Breast epithelium (tissue), 4 donors: ENCODE measurements around the gene VAPB. TPM values are rescaled to one million over a fixed set of nuclear protein-coding genes. Genes with fewer than 3 reads are reported as not detected.

Experiments used
- DNase-seq, 2 donors: peaks; one replicate each; pipeline ENCODE4 v3.0.0-alpha.2; 2019; ENCODE audit warnings: low spot score in 2 of 2
- H3K27ac ChIP-seq, 2 donors: fragments of 200-600 bp; sonication (generic) in 1 of 2; one replicate each; pipeline ENCODE4 v1.5.1; 2016 to 2019; ENCODE audit warnings: mild to moderate bottlenecking in 1 of 2
- H3K27me3 ChIP-seq, 2 donors: fragments of 200-600 bp; sonication (generic) in 1 of 2; one replicate each; pipeline versions ENCODE4 v1.5.1 to v1.6.0; 2017 to 2019; ENCODE audit warnings: control low read depth in 1 of 2, mild to moderate bottlenecking in 1 of 2
- H3K36me3 ChIP-seq: fragments of 200-600 bp; one replicate; pipeline ENCODE4 v1.5.1; 2019
- H3K4me1 ChIP-seq, 2 donors: fragments of 200-600 bp; sonication (generic); one replicate each; pipeline ENCODE4 v1.5.1; 2016 to 2019; ENCODE audit warnings: control low read depth in 1 of 2
- H3K4me3 ChIP-seq, 3 donors: fragments of 200-600 bp; sonication (generic); 1 replicate in 2 of 3; 2 replicates in 1 of 3; pipeline ENCODE4 v1.5.1; 2016 to 2019; ENCODE audit warnings: mild to moderate bottlenecking in 3 of 3, moderate library complexity in 2 of 3
- H3K9me3 ChIP-seq, 2 donors: fragments of 200-600 bp; sonication (generic) in 1 of 2; one replicate each; pipeline ENCODE4 v1.5.1; 2016 to 2019; ENCODE audit warnings: control low read depth in 1 of 2
- POLR2A ChIP-seq: fragments of 450-650 bp; IDR thresholded peaks from one replicate; pipeline ENCODE4 v1.6.1; 2016; ENCODE audit warnings: antibody characterized with exemption, mild to moderate bottlenecking, moderate library complexity
- POLR2AphosphoS5 ChIP-seq, 3 donors: sonication (generic); formaldehyde crosslinking; IDR thresholded peaks; one replicate each; pipeline ENCODE4 v1.6.1; 2017; ENCODE audit warnings: antibody characterized with exemption in 3 of 3
- intact Hi-C: fragments of 100-400 bp; cut with DNase I; formaldehyde crosslinking; loops from one replicate; pipeline ENCODE4 v1.15.1; 2023; ENCODE audit warnings: low total_unique reads
- total RNA-seq, 3 donors: library from RNA; depleted of rRNA; stranded (reverse); fragments of >200 nt; gene quantifications; one replicate each; pipeline ENCODE4 v1.1.0, GENCODE V29; 2016
- TF ChIP-seq, protein P1 (sequence below), 3 donors: fragments of 450-650 bp; IDR thresholded peaks; one replicate each; pipeline ENCODE4 v1.5.1; 2016 to 2017; ENCODE audit warnings: antibody characterized with exemption in 3 of 3, mild to moderate bottlenecking in 3 of 3, moderate library complexity in 3 of 3

Gene VAPB
- total RNA-seq, 3 donors from 2014 or later, result 18.6 to 18.9 (median 18.7) TPM

DNA sequence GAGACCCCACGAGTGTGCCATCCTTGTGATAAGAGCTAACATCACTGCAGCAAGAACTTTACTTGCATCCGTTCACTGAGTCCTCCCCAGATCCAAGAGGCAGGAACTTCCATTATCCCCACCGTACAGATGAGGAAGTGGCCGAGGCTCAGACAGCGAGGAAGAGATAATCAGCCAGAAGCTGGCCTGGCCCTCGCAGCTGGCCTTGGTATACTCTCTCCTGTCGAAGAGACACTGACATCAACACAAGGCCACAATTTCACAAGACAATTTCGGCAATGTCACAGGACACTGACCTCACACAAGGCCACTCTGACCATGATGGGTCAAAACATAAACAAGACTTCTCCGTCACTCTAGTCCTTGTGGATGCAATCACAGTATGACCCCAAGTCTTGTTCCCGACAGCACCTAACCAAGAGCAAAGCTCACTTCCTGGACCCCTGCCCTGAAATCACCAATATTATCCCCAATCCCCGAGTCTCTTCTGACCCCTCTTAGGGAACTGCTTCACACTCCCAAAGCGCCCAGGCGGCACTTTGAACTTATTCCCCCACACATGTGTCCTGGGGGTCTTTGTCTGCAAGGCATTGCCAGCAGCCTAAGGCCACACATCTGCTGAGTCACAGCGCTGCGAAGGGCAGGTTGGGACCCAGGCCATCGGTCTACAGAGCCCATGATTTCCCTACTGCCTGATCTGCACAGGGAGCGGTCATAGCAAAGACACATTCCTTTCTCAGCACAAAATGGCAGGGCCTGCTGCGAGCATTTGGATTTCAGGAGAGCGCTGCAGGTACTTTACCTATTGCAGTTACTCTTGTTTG lies 14.8 kb upstream of the VAPB start:
- H3K4me3 ChIP-seq, result no peak overlapping the region
- H3K36me3 ChIP-seq, result no peaks in the 10 kb centered on the region
- no peak for DNase-seq
- H3K27me3 ChIP-seq, result no peaks in the 10 kb centered on the region
- no peak overlapping the region for H3K27ac ChIP-seq
- TF ChIP-seq, protein P1, sequence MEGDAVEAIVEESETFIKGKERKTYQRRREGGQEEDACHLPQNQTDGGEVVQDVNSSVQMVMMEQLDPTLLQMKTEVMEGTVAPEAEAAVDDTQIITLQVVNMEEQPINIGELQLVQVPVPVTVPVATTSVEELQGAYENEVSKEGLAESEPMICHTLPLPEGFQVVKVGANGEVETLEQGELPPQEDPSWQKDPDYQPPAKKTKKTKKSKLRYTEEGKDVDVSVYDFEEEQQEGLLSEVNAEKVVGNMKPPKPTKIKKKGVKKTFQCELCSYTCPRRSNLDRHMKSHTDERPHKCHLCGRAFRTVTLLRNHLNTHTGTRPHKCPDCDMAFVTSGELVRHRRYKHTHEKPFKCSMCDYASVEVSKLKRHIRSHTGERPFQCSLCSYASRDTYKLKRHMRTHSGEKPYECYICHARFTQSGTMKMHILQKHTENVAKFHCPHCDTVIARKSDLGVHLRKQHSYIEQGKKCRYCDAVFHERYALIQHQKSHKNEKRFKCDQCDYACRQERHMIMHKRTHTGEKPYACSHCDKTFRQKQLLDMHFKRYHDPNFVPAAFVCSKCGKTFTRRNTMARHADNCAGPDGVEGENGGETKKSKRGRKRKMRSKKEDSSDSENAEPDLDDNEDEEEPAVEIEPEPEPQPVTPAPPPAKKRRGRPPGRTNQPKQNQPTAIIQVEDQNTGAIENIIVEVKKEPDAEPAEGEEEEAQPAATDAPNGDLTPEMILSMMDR (IDR thresholded peaks at IDR 0.05), result no peak
- no peak for TF ChIP-seq POLR2A
- no peak for TF ChIP-seq POLR2AphosphoS5 (IDR thresholded peaks at IDR 0.05)
- H3K4me1 ChIP-seq, result no peaks in the 10 kb centered on the region
- no peaks in the 10 kb centered on the region for H3K9me3 ChIP-seq
- intact Hi-C loops, result loop anchor here (10.0 kb wide), 1 partner anchor 319 kb away; no protein-coding TSS in a partner anchor

DNA sequence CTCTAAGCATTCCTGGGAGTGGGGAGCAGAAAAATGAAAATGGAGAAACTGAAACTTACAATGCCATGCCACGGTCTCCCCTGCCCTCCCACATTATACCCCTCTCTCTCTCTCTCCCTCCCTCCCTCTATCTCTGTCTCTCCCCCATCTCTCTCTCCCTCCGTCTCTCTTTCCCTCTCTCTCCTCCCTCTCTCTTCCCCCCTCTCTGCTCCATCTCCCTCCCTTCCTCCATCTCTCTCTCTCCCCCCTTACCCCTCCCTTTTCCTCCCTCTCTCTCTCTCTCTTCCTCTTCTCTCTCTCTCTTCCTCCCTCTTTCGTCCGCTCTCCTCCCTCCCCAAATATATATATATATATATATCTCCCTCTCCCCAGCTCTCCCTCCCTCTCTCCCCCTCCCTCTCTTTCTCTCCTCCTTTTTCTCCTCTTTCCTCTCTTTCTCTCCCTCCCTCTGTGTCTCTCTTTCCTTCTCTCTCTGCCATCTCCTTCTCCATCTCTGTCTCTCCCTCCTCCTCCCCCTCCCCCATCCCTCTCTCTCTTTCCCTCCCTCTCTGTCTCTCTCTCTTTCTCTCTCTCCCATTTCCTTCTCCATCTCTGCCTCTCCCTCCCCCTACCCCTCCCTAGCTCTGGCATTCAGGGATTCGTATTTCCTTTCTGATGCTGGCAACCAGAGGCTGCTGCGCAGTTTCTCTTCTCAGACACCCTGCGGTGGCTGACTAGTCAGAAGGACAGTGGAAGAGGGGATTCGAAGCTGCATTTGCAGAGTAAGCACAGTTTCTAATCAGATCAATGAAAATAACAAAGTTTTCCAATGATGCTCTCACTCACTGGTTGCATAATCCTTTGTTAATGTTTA lies 13.9 kb upstream of the VAPB start:
- Histone ChIP-seq H3K4me3 (no peak overlapping the region), H3K27ac (no peak overlapping the region), H3K9me3 (no peaks in the 10 kb centered on the region), H3K4me1 (no peaks in the 10 kb centered on the region), H3K36me3 (no peaks in the 10 kb centered on the region), H3K27me3 (no peaks in the 10 kb centered on the region)
- no peak for DNase-seq
- TF ChIP-seq POLR2A (no peak), POLR2AphosphoS5 (IDR thresholded peaks at IDR 0.05) (no peak)
- TF ChIP-seq, protein P1 (IDR thresholded peaks at IDR 0.05), result no peak
- intact Hi-C loops, result loop anchor here (10.0 kb wide), 1 partner anchor 320 kb away; no protein-coding TSS in a partner anchor

DNA sequence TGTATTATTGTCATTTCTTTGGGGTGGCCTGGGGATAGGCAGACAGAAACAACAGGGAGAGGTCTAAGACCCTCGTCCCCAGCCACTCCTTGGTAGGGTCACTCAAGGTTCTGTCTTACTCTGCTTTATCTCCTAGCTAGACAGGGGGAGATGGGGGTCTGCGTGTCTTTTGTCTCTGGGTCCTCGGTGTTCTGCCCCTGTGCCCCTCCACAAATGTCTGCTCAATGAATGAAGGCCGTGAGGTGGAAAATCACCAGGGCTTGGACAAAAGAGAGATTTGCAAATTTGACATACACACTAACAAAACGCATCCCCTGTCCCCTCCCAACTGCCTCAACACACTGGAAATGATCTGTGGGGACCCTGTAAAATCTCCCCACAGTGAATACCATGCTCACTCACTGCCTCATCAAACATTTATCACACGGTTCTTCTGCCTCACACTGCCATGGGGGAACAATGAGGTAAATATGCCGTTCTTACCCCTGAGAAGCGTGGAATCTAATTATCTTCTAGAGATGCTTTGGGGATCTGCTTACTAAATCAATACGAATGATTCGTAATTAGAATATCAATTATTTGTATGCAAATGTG lies 13.2 kb upstream of the VAPB start:
- no peaks in the 10 kb centered on the region for H3K27me3 ChIP-seq
- DNase-seq, result no peak
- no peaks in the 10 kb centered on the region for H3K36me3 ChIP-seq
- TF ChIP-seq POLR2A, result no peak
- TF ChIP-seq POLR2AphosphoS5 (IDR thresholded peaks at IDR 0.05), result no peak
- TF ChIP-seq, protein P1 (IDR thresholded peaks at IDR 0.05), result no peak
- no peak overlapping the region for H3K4me3 ChIP-seq
- no peaks in the 10 kb centered on the region for H3K9me3 ChIP-seq
- H3K27ac ChIP-seq, result no peak overlapping the region
- intact Hi-C loops, result loop anchor here (10.0 kb wide), 1 partner anchor 321 kb away; no protein-coding TSS in a partner anchor
- no peaks in the 10 kb centered on the region for H3K4me1 ChIP-seq

DNA sequence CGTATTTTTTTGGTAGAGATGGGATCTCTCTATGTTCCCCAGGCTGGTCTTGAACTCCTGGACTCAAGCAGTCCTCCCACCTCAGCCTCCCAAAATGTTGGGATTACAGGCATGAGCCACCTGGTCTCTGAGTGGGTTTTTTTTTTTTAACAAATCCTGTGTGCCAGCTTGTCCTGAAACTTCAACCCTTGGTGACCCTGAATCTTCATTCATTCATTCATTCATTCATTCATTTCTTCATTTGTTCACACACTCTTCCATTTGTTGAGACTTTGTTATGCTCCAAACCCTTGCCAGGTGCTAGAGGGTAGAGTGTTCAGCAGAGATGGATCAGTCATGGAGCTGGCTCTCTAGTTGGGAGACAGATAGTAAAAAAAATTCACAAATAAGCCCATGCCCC lies 12.0 kb upstream of the VAPB start:
- Histone ChIP-seq H3K9me3 (no peaks in the 10 kb centered on the region), H3K27me3 (no peaks in the 10 kb centered on the region), H3K4me1 (no peaks in the 10 kb centered on the region), H3K36me3 (no peaks in the 10 kb centered on the region), H3K4me3 (no peak overlapping the region), H3K27ac (no peak overlapping the region)
- intact Hi-C loops, result loop anchor here (10.0 kb wide), 1 partner anchor 322 kb away; no protein-coding TSS in a partner anchor
- TF ChIP-seq POLR2A, result no peak
- TF ChIP-seq POLR2AphosphoS5 (IDR thresholded peaks at IDR 0.05), result no peak
- TF ChIP-seq, protein P1 (IDR thresholded peaks at IDR 0.05), result no peak
- no peak for DNase-seq
